Suprapubic skin (tissue), 4 donors: Measurements from ENCODE around the gene ZNF70. TPM values are rescaled to one million over a fixed set of nuclear protein-coding genes. Genes with fewer than 3 reads are reported as not detected.

Experiments used
- DNase-seq, 2 donors: peaks; one replicate each; pipeline ENCODE4 v3.0.0-alpha.2; 2019; ENCODE audit warnings: low spot score in 2 of 2
- H3K27ac ChIP-seq: fragments of 200-600 bp; sonication (generic); one replicate; pipeline ENCODE4 v1.5.1; 2019
- H3K27me3 ChIP-seq: fragments of 200-600 bp; sonication (generic); one replicate; pipeline ENCODE4 v1.5.1; 2019
- H3K36me3 ChIP-seq: fragments of 200-600 bp; sonication (generic); one replicate; pipeline ENCODE4 v1.5.1; 2019
- H3K4me1 ChIP-seq: fragments of 200-600 bp; sonication (generic); one replicate; pipeline ENCODE4 v1.5.1; 2019
- H3K4me3 ChIP-seq: fragments of 200-600 bp; sonication (generic); one replicate; pipeline ENCODE4 v1.5.1; 2019; ENCODE audit warnings: mild to moderate bottlenecking
- H3K9me3 ChIP-seq: fragments of 200-600 bp; sonication (generic); one replicate; pipeline ENCODE4 v1.5.1; 2019
- EP300 ChIP-seq: sonication (generic); formaldehyde crosslinking; IDR thresholded peaks from one replicate; pipeline ENCODE4 v1.6.1; 2017; ENCODE audit warnings: antibody characterized with exemption
- POLR2A ChIP-seq, 2 donors: fragments of 450-650 bp; IDR thresholded peaks; one replicate each; pipeline ENCODE4 v1.6.1; 2017; ENCODE audit warnings: antibody characterized with exemption in 2 of 2, mild to moderate bottlenecking in 2 of 2, moderate library complexity in 2 of 2
- POLR2AphosphoS5 ChIP-seq, 3 donors: sonication (generic); formaldehyde crosslinking; IDR thresholded peaks; one replicate each; pipeline ENCODE4 v1.6.1; 2017; ENCODE audit warnings: antibody characterized with exemption in 3 of 3
- WGBS: methylation state at CpG from one replicate; pipeline ENCODE4 v1.1.5; 2018; 5-methylcytosine and 5-hydroxymethylcytosine counted together
- total RNA-seq, 4 donors: library from RNA; depleted of rRNA; stranded (reverse); fragments of >200 nt; gene quantifications; one replicate each; pipeline ENCODE4 v1.1.0, GENCODE V29; 2016
- TF ChIP-seq, protein P1 (sequence below), 2 donors: fragments of 200-600 bp in 1 of 2; fragments of 450-650 bp in 1 of 2; sonication (generic) in 1 of 2; IDR thresholded peaks; one replicate each; pipeline ENCODE4 v1.5.1; 2016 to 2019; ENCODE audit warnings: antibody characterized with exemption in 2 of 2, mild to moderate bottlenecking in 1 of 2, moderate library complexity in 1 of 2

The ZNF70 gene
- total RNA-seq, 4 donors from 2014 or later: 1.7 to 5.1 (median 3.1) TPM

DNA sequence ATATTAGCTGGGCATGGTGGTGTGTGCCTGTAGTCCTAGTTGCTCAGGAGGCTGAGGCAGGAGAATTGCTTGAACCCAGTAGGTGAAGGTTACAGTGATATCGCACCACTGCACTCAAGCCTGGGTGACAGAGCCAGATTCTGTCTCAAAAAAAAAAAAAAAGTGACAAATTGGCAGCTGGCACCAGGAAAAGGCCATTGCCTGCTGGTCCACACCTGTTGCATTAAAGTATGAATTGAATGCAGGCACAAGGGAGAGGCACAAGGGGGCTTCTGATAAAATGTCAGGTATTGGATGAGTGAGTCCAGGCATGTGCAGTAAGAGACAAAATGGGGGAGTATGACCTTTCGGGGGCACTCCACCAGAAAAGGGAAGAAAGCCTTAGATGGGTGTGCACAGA lies 28.2 kb downstream of the ZNF70 start:
- Histone ChIP-seq H3K27me3 (no peaks in the 10 kb centered on the region), H3K36me3 (no peaks in the 10 kb centered on the region), H3K4me1 (no peaks in the 10 kb centered on the region), H3K27ac (no peak overlapping the region), H3K4me3 (no peak overlapping the region), H3K9me3 (no peaks in the 10 kb centered on the region)
- no peak for DNase-seq
- TF ChIP-seq EP300 (no peak), POLR2AphosphoS5 (IDR thresholded peaks at IDR 0.05) (no peak), POLR2A (IDR thresholded peaks at IDR 0.05) (no peak)
- TF ChIP-seq, protein P1, sequence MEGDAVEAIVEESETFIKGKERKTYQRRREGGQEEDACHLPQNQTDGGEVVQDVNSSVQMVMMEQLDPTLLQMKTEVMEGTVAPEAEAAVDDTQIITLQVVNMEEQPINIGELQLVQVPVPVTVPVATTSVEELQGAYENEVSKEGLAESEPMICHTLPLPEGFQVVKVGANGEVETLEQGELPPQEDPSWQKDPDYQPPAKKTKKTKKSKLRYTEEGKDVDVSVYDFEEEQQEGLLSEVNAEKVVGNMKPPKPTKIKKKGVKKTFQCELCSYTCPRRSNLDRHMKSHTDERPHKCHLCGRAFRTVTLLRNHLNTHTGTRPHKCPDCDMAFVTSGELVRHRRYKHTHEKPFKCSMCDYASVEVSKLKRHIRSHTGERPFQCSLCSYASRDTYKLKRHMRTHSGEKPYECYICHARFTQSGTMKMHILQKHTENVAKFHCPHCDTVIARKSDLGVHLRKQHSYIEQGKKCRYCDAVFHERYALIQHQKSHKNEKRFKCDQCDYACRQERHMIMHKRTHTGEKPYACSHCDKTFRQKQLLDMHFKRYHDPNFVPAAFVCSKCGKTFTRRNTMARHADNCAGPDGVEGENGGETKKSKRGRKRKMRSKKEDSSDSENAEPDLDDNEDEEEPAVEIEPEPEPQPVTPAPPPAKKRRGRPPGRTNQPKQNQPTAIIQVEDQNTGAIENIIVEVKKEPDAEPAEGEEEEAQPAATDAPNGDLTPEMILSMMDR (IDR thresholded peaks at IDR 0.05): no peak
- 87% methylated on average over 2 of the region's 2 CpGs for WGBS

DNA sequence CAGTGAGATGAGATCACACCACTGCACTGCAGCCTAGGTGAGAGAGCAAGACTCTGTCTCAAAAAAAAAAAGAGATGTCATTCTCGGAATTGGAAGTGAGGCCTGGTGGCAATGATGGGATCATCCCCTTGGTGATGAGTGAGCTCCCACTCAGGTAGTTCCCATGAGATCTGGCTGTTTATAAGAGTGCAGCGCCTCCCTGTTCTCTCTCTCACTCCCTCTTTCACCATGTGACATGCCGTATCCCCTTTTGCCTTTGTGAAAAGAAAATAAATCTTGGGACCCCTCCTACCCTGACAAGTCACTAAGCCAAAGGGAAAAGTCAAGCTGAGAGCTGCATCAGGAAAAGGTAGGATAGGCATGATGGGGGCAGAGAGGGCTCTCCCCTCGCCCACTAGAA lies 28.8 kb downstream of the ZNF70 start:
- 77% methylated on average over 4 of the region's 4 CpGs for WGBS
- Histone ChIP-seq H3K27me3 (no peaks in the 10 kb centered on the region), H3K4me3 (no peak overlapping the region), H3K9me3 (no peaks in the 10 kb centered on the region), H3K36me3 (no peaks in the 10 kb centered on the region), H3K27ac (no peak overlapping the region), H3K4me1 (no peaks in the 10 kb centered on the region)
- no peak for TF ChIP-seq POLR2AphosphoS5 (IDR thresholded peaks at IDR 0.05)
- TF ChIP-seq EP300: no peak
- no peak for TF ChIP-seq POLR2A (IDR thresholded peaks at IDR 0.05)
- TF ChIP-seq, protein P1 (IDR thresholded peaks at IDR 0.05): no peak
- DNase-seq: no peak

DNA sequence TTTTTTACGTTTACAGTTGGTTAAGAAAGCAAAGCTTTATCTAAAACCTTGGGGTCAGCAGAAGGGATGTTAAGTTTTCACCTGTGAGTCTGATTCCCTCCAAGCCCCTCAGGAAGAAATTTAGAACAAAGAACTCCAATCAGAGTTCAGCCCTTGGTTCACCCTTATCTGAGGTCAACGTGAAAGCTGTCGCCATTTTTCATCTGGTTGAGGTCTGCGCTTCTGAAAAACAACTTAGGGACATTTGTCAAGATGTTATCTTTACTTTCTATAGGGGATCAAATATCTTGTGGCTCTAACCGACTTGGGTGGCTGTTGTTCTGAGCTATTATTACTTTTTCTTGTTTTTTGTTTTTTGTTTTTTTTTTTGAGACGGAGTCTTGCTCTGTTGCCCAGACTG lies 30.1 kb downstream of the ZNF70 start:
- Histone ChIP-seq H3K9me3 (no peaks in the 10 kb centered on the region), H3K27me3 (no peaks in the 10 kb centered on the region), H3K4me3 (no peak overlapping the region), H3K27ac (no peak overlapping the region), H3K4me1 (peaks cover 10% of the 10 kb centered on the region), H3K36me3 (no peaks in the 10 kb centered on the region)
- TF ChIP-seq EP300: no peak
- no peak for TF ChIP-seq POLR2A (IDR thresholded peaks at IDR 0.05)
- TF ChIP-seq, protein P1 (IDR thresholded peaks at IDR 0.05): no peak
- TF ChIP-seq POLR2AphosphoS5 (IDR thresholded peaks at IDR 0.05): no peak
- no peak for DNase-seq
- WGBS: 69% methylated on average over 6 of the region's 6 CpGs

DNA sequence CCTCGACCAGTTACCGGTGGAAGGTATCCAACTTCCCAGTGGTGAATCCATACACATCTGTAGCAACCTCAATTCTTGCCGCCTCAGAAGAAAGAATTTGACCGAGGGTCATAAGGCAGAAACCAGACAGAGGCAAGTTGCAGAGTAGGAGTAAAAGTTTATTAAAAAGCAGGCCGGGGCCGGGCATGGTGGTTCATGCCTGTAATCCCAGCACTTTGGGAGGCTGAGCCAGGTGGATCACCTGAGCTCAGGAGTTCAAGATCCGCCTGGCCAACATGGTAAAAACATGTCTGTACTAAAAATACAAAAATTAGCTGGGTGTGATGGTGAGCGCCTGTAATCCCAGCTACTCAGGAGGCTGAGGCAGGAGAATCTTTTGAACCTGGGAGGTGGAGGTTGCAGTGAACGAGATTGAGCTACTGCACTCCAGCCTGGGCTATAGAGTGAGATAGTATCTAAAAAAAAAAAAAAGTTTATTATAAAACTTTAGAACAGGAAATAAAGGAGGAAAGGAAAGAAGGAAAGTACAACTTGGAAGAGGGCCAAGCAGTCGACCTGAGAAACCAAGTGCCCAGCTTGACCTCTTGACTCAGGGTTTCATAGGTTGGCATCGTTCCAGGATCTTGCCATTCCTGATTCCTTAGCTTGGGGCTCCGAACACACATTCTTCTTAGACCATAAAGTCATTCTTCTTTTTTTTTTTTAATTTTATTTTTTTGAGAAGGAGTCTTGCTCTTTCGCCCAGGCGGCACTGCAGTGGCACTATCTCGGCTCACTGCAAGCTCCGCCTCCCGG lies 32.3 kb downstream of the ZNF70 start:
- Histone ChIP-seq H3K9me3 (no peaks in the 10 kb centered on the region), H3K36me3 (peaks cover 13% of the 10 kb centered on the region), H3K27me3 (no peaks in the 10 kb centered on the region), H3K27ac (no peak overlapping the region), H3K4me1 (peaks cover 15% of the 10 kb centered on the region), H3K4me3 (no peak overlapping the region)
- 82% methylated on average over 17 of the region's 17 CpGs for WGBS
- TF ChIP-seq, protein P1 (IDR thresholded peaks at IDR 0.05): no peak
- TF ChIP-seq POLR2AphosphoS5 (IDR thresholded peaks at IDR 0.05): no peak
- TF ChIP-seq POLR2A (IDR thresholded peaks at IDR 0.05): no peak
- TF ChIP-seq EP300: no peak
- DNase-seq: no peak

DNA sequence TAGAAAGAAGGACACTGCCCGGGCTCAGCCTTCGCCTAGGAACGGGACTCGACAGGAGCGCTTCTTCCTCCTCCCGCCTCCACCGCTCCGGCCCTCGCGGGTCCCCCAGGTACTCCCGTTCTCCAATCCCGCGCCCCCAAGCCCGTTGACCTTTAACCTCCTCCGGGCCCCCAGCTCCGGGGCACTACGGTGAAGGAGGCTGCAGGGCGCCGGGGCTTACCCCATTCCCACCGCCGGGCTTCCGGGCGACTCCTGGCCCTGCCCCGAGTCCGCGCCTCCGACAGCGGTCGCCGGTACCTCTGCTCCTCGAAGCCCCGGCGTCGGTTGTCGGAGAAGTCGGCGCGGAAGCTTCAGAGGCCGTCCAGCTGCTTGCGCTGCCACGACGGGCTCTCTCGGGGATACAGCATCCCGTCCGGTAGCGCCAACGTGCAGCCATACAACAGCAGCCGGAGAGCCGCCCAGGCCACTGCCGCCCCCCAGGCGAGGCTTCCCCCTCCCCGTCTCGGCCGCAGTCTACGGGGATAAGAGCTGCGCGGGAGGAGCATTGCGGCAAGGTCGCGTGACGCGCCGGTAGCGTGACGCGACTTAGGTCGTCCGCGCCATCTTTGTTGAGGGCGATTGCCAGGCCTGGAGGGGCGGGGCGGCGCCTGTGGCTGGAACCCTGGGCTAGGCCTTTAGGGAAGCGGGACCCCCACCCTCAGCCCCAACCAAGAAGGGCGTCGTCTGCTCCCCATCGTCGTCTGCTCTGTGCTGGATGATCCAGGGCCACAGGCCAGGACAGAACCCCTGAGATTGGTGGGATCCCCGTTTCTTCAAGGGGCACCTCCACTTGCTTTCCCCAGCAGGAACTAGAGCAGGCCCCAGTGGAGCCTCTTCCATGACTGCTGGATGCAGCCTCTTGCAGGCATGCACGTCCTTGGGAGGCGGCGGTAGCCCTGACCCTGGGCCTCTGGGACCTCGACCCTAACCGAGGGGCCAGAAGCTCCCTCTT lies 33.8 kb downstream of the ZNF70 start:
- WGBS: 0% methylated on average over 19 of the region's 84 CpGs
- Histone ChIP-seq H3K9me3 (no peaks in the 10 kb centered on the region), H3K27ac (peak overlapping the region; percentile 40), H3K4me3 (peak overlapping the region; percentile 79), H3K36me3 (peaks cover 26% of the 10 kb centered on the region), H3K4me1 (peaks cover 15% of the 10 kb centered on the region), H3K27me3 (no peaks in the 10 kb centered on the region)
- peak; percentile 88 to 93 for DNase-seq
- TF ChIP-seq, protein P1 (IDR thresholded peaks at IDR 0.05): no peak
- TF ChIP-seq POLR2A (IDR thresholded peaks at IDR 0.05) (no peak), POLR2AphosphoS5 (IDR thresholded peaks at IDR 0.05) (peak in 2 of 3 donors; percentile 38 to 41)
